A673 (cell line): ENCODE results near the gene ITGA6.
"Not testable (repeated sequence)": the region's sequence is repeated elsewhere in the genome, so short reads cannot be mapped to it uniquely, and the experiment has no call there.

Experiments used
- EZH2 ChIP-seq: fragments of 200-600 bp; sonication (generic); IDR thresholded peaks from 2 replicates; pipeline ENCODE4 v1.6.1; 2017; ENCODE audit warnings: borderline replicate concordance, low read depth, mild to moderate bottlenecking, mixed read lengths, antibody characterized with exemption, low read length; ENCODE audit not compliant: poor library complexity, severe bottlenecking
- TF ChIP-seq, protein P1 (sequence below): fragments of 300-800, 200-600 bp; sonication (generic); conservative IDR thresholded peaks from 2 replicates; pipeline ENCODE4 v1.5.1; 2017; ENCODE audit warnings: low read depth, mild to moderate bottlenecking, antibody characterized with exemption, low read length, moderate library complexity, mixed read lengths

DNA sequence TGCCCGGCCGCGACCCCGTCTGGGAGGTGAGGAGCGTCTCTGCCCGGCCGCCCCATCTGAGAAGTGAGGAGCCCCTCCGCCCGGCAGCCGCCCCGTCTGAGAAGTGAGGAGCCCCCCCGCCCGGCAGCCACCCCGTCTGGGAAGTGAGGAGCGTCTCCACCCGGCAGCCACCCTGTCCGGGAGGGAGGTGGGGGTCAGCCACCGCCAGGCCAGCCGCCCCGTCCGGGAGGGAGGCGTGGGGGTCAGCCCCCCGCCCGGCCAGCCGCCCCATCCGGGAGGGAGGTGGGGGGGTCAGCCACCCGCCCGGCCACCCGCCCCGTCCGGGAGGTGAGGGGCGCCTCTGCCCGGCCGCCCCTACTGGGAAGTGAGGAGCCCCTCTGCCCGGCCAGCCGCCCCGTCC lies 110.5 kb downstream of the ITGA6 start:
- TF ChIP-seq, protein P1, sequence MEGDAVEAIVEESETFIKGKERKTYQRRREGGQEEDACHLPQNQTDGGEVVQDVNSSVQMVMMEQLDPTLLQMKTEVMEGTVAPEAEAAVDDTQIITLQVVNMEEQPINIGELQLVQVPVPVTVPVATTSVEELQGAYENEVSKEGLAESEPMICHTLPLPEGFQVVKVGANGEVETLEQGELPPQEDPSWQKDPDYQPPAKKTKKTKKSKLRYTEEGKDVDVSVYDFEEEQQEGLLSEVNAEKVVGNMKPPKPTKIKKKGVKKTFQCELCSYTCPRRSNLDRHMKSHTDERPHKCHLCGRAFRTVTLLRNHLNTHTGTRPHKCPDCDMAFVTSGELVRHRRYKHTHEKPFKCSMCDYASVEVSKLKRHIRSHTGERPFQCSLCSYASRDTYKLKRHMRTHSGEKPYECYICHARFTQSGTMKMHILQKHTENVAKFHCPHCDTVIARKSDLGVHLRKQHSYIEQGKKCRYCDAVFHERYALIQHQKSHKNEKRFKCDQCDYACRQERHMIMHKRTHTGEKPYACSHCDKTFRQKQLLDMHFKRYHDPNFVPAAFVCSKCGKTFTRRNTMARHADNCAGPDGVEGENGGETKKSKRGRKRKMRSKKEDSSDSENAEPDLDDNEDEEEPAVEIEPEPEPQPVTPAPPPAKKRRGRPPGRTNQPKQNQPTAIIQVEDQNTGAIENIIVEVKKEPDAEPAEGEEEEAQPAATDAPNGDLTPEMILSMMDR = not testable (repeated sequence)
- not testable (repeated sequence) for TF ChIP-seq EZH2
